ENCODE measurements around the gene ZDHHC5. TPM values are rescaled to one million over a fixed set of nuclear protein-coding genes. Genes with fewer than 3 reads are reported as not detected.

Gene ZDHHC5
- total RNA-seq, 1 experiment from 2014 or later = 65.2 TPM

- Histone ChIP-seq H2BK15ac (ENCODE audit: low read depth, low read length) (no peak overlapping the region), H3K23ac (ENCODE audit: insufficient read length, low read depth, low read length) (no peak overlapping the region), H4K91ac (ENCODE audit: insufficient read length, low read depth, low read length) (no peak overlapping the region), H3K79me2 (ENCODE audit: insufficient read depth, low read length) (no peaks in the 10 kb centered on the region; the same call in 1 of the 2 replicates), H3K27ac (ENCODE audit: insufficient read length, low read depth, low read length) (no peak overlapping the region), H3K14ac (ENCODE audit: insufficient read depth, low read length) (no peak overlapping the region), H3K9ac (ENCODE audit: extremely low read depth, insufficient read length, low read length) (no peak overlapping the region), H2BK12ac (ENCODE audit: insufficient read length, low read depth, low read length) (no peak overlapping the region), H2BK120ac (ENCODE audit: low read depth, low read length, poor library complexity, severe bottlenecking) (no peak overlapping the region), H3K27me3 (ENCODE audit: insufficient read depth, low read length) (no peaks in the 10 kb centered on the region), H3K79me1 (ENCODE audit: insufficient read depth, low read depth, low read length, poor library complexity, severe bottlenecking) (no peaks in the 10 kb centered on the region), H3K23me2 (ENCODE audit: insufficient read length, low read depth, low read length, poor library complexity, severe bottlenecking) (peaks cover 16% of the 10 kb centered on the region), H3K56ac (ENCODE audit: insufficient read length, low read depth, low read length) (no peak overlapping the region), H2AFZ (ENCODE audit: low read length) (no peak overlapping the region), H3K9me3 (ENCODE audit: control insufficient read depth, low read depth, low read length) (no peaks in the 10 kb centered on the region), H2BK20ac (ENCODE audit: low read depth, low read length, poor library complexity, severe bottlenecking) (no peak overlapping the region), H3K4ac (ENCODE audit: low read depth, low read length) (no peak overlapping the region), H2AK5ac (ENCODE audit: insufficient read length, low read length) (no peak overlapping the region), H3K4me1 (ENCODE audit: insufficient read depth, low read length) (peaks cover 21% of the 10 kb centered on the region), H3K4me2 (ENCODE audit: insufficient read depth, insufficient read length, low read length) (no peak overlapping the region), H3K18ac (ENCODE audit: insufficient read length, low read depth, low read length) (no peak overlapping the region), H4K5ac (ENCODE audit: insufficient read length, low read depth, low read length) (no peak overlapping the region), H4K20me1 (ENCODE audit: control insufficient read depth, insufficient read depth, insufficient read length) (peaks cover 2% of the 10 kb centered on the region), H2BK5ac (ENCODE audit: insufficient read length, low read length) (no peak overlapping the region), H4K8ac (replicated peaks; ENCODE audit: insufficient read length, low read depth, low read length) (no peak overlapping the region), H3T11ph (ENCODE audit: low read length) (no peak overlapping the region)
- DNase-seq = no peak
- peaks cover 86 to 96% of the 10 kb centered on the region in 2 experiments for H3K4me1 Mint-ChIP-seq
- peak overlapping the region; percentile 9 to 93 (median 73); a peak in 3 of 7 replicates for H3K27ac Mint-ChIP-seq
- H3K9me3 Mint-ChIP-seq = no peaks in the 10 kb centered on the region
- peaks cover 2% of the 10 kb centered on the region for H3K27me3 Mint-ChIP-seq (ENCODE audit: low read depth)
- peak overlapping the region in 1 of 2 experiments; percentile 18; a peak in 1 of 5 replicates for H3K4me3 Mint-ChIP-seq
- no peak for TF ChIP-seq CTCF (conservative IDR thresholded peaks at IDR 0.05)
- no CpG with 5 or more reads among the region's 5 CpGs for WGBS (ENCODE audit: extremely low coverage, insufficient read length, low lambda C conversion rate)
- H3K36me3 Mint-ChIP-seq (ENCODE audit: insufficient read depth in 1 of 3, low read depth in 3 of 3) = peaks cover 20 to 45% (median 39%) of the 10 kb centered on the region in 3 experiments
Observed at GRCh38 chr11:57645689-57646085, 22.2 kb upstream of the ZDHHC5 start.

All from H9 (cell line).